Vagina (tissue), 2 donors: ENCODE results near the gene ARHGAP31.

Source experiments
- CTCF ChIP-seq, 3 experiments: fragments of 450-650 bp in 2 of 3; fragments of 200-600 bp in 1 of 3; sonication (generic) in 1 of 3; IDR thresholded peaks; one replicate each; pipeline ENCODE4 v1.5.1; 2017 to 2019; ENCODE audit warnings: antibody characterized with exemption in 3 of 3, mild to moderate bottlenecking in 2 of 3, moderate library complexity in 2 of 3
- POLR2A ChIP-seq, 2 donors: fragments of 450-650 bp; IDR thresholded peaks; one replicate each; pipeline ENCODE4 v1.6.1; 2017; ENCODE audit warnings: antibody characterized with exemption in 2 of 2, mild to moderate bottlenecking in 2 of 2, moderate library complexity in 2 of 2
- POLR2AphosphoS5 ChIP-seq, 2 donors: sonication (generic); formaldehyde crosslinking; IDR thresholded peaks; one replicate each; pipeline ENCODE4 v1.9.0; 2017; ENCODE audit warnings: antibody characterized with exemption in 2 of 2, mild to moderate bottlenecking in 2 of 2, low read depth in 1 of 2; ENCODE audit not compliant: insufficient read depth in 1 of 2

DNA sequence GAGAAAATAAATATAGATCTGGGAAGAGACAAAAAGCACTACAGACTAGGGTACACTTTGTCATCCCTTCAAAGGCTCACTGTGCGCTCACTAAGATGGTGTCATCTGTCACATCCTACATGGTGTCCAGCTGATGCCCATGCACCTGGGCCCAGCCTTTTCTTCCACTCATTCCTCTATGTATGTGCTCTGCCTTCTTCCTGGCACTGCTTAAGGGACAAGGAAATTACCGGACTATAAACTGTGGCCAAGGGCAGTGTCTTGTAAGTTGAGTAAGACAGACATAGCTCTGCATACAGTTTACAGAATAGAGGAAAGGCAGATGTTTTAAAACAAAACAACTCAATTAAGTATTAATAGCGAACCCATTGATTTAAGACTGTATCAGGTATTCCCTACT is 52.9 kb downstream of the ARHGAP31 start:
- TF ChIP-seq POLR2AphosphoS5 (IDR thresholded peaks at IDR 0.05; ENCODE audit: insufficient read depth in 1 of 2, low read depth in 1 of 2) (no peak), CTCF (IDR thresholded peaks at IDR 0.05) (no peak), POLR2A (IDR thresholded peaks at IDR 0.05) (no peak)
